Activated CD8-positive, alpha-beta T cell treated with anti-CD3 and anti-CD28 coated beads, Interleukin-2, amount 10 ng/mL, durations not matched to agents 7 days and 5 days (primary cell): ENCODE data around the gene OR52I1. TPM values are rescaled to one million over a fixed set of nuclear protein-coding genes. Genes with fewer than 3 reads are reported as not detected.

Experiments used
- ATAC-seq: fragments of 150-1000 bp; cut with Tn5 transposase; one replicate; pipeline ENCODE4 v1.10.0; 2021; ENCODE audit warnings: moderate library complexity
- CTCF ChIA-PET: fragments of 350-600 bp; sonication (Branson Sonifier 250); formaldehyde crosslinking; loops from one replicate; lab custom pipeline; 2021; ENCODE audit warnings: antibody characterized with exemption; lab: Charles Lee
- POLR2A ChIA-PET: fragments of 350-600 bp; sonication (Branson Sonifier 250); formaldehyde crosslinking; loops from one replicate; lab custom pipeline; 2021; ENCODE audit warnings: antibody characterized with exemption; lab: Charles Lee
- DNase-seq: peaks from one replicate; pipeline ENCODE4 v3.0.0-alpha.2; 2020
- H3K27ac Mint-ChIP-seq: one replicate; pipeline ENCODE4 v1.8.0; 2021; ENCODE audit warnings: mild to moderate bottlenecking, mixed read lengths
- H3K27me3 Mint-ChIP-seq: one replicate; pipeline ENCODE4 v1.8.0; 2021; ENCODE audit warnings: low read depth, mixed read lengths
- H3K36me3 Mint-ChIP-seq: one replicate; pipeline ENCODE4 v1.8.0; 2021; ENCODE audit warnings: low read depth, mixed read lengths
- H3K4me1 Mint-ChIP-seq: one replicate; pipeline ENCODE4 v1.8.0; 2021; ENCODE audit warnings: low read depth, mixed read lengths
- H3K4me3 Mint-ChIP-seq: one replicate; pipeline ENCODE4 v1.8.0; 2021; ENCODE audit warnings: mild to moderate bottlenecking, mixed read lengths
- H3K9me3 Mint-ChIP-seq: one replicate; pipeline ENCODE4 v1.8.0; 2022; ENCODE audit warnings: mixed read lengths; ENCODE audit not compliant: insufficient read depth
- total RNA-seq, 2 experiments: library from RNA; stranded (reverse); gene quantifications; one replicate each; pipeline ENCODE4 v1.2.3, GENCODE V29; 2021

Gene OR52I1, protein sequence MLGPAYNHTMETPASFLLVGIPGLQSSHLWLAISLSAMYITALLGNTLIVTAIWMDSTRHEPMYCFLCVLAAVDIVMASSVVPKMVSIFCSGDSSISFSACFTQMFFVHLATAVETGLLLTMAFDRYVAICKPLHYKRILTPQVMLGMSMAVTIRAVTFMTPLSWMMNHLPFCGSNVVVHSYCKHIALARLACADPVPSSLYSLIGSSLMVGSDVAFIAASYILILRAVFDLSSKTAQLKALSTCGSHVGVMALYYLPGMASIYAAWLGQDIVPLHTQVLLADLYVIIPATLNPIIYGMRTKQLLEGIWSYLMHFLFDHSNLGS
- total RNA-seq, result not detected

DNA sequence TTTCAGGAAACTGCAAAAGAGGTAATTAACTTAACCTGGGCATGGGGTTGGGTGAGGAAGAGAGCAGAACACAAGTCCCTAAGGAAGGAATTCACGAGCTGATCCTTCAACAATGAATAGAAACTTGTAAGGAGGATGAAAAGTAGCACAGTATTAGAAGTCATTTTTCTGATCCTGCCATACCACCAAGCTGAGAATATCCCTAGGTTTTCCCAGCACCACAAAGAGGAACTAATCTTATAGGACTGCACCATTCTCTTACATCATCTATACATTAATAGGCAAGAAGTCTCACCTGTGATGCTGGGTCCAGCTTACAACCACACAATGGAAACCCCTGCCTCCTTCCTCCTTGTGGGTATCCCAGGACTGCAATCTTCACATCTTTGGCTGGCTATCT is at the start of gene OR52I1:
OR52I1 (plus strand) TSS at position 301 of the 400 bp plus-strand sequence; CDS start at position 301, 0 bp downstream.
- DNase-seq, result no peak
- no peaks in the 10 kb centered on the region for H3K9me3 Mint-ChIP-seq
- ATAC-seq, result no peak
- no peaks in the 10 kb centered on the region for H3K4me1 Mint-ChIP-seq
- H3K27me3 Mint-ChIP-seq, result no peaks in the 10 kb centered on the region
- no peak within 1 kb of the TSS for H3K27ac Mint-ChIP-seq
- ChIA-PET POLR2A (no interaction called here), CTCF (interaction anchor here (0.7 to 0.9 kb wide), 2 partner anchors 42 to 44 kb away, joined by 3 read pairs; partner anchors contain the start of gene OR51D1)
- no peak within 1 kb of the TSS for H3K4me3 Mint-ChIP-seq
- H3K36me3 Mint-ChIP-seq, result peaks cover 13% of the 10 kb centered on the region

DNA sequence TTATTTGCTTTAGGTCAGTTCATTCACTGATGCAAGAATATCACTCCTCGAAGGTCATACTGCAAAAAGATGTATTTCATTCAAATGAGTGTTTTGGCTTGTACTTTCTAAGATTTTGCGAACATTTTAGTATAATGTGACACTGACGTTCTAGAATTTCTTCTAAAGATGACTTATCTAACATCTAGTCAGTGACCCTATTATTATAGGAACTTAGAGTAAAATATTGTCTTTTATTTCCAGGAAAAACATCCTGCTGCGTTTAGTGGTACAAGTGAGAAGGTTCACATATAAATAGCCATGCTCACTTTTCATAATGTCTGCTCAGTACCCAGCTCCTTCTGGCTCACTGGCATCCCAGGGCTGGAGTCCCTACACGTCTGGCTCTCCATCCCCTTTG is 48.9 kb upstream of the OR52I1 start, which contains the start of gene OR52M1:
OR52M1 (plus strand) TSS at position 301 of the 400 bp plus-strand sequence; CDS start at position 301, 0 bp downstream.
- H3K4me3 Mint-ChIP-seq, result no peak within 1 kb of the TSS
- no peak for DNase-seq
- H3K27me3 Mint-ChIP-seq, result peaks cover 15% of the 10 kb centered on the region
- no peaks in the 10 kb centered on the region for H3K9me3 Mint-ChIP-seq
- no peaks in the 10 kb centered on the region for H3K4me1 Mint-ChIP-seq
- ATAC-seq, result no peak
- no peaks in the 10 kb centered on the region for H3K36me3 Mint-ChIP-seq
- CTCF ChIA-PET, result interaction anchor here (9.5 kb wide), 1 partner anchor 358 kb away, joined by 109 read pairs; no protein-coding TSS in a partner anchor
- H3K27ac Mint-ChIP-seq, result no peak within 1 kb of the TSS
- POLR2A ChIA-PET, result no interaction called here

DNA sequence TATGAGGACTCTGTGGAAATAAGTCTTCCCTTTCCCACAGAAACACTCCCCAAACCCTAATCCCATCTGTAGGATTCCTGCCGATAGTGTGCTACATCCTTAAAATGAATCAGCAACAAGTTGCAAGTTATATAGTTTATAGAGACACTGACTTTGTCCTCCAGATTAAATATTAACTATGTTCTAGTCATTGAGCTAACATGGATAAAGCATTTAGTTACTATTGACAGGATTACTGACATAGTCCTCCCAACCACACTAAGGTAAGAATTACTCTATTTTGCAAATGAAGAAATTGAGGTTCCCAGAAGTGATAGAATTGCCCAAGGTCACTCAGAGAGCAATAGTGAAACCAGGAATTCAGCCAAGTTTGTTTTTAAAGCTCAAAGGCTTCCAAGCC is 47.0 kb upstream of the OR52I1 start:
- H3K27ac Mint-ChIP-seq, result no peak overlapping the region
- no peaks in the 10 kb centered on the region for H3K36me3 Mint-ChIP-seq
- DNase-seq (no peak), ATAC-seq (no peak)
- ChIA-PET CTCF (interaction anchor here (9.5 kb wide), 1 partner anchor 360 kb away, joined by 109 read pairs; no protein-coding TSS in a partner anchor), POLR2A (no interaction called here)
- peaks cover 13% of the 10 kb centered on the region for H3K27me3 Mint-ChIP-seq
- no peak overlapping the region for H3K4me3 Mint-ChIP-seq
- H3K4me1 Mint-ChIP-seq, result no peaks in the 10 kb centered on the region
- no peaks in the 10 kb centered on the region for H3K9me3 Mint-ChIP-seq

DNA sequence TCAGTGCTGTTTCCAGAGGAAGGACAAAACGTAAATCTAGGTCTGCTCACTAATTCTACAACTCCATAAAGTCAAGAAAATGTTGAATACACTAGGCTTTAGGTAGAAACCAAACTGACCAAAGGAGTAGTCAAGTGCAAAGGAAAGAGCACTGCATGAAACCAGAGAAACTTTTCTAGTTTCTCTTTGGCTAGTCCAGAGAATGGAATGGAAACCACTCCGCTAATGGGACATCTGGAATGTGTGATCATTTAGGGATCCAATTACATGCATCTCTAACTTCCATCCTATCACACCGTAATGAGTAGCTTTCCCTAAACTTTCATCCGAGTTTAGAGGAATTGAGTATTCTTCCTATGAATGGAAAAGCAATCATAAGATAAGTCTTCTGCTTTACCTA is 46.4 kb upstream of the OR52I1 start:
- no peak overlapping the region for H3K27ac Mint-ChIP-seq
- ChIA-PET POLR2A (no interaction called here), CTCF (no interaction called here)
- DNase-seq (no peak), ATAC-seq (no peak)
- H3K4me1 Mint-ChIP-seq, result no peaks in the 10 kb centered on the region
- no peak overlapping the region for H3K4me3 Mint-ChIP-seq
- H3K36me3 Mint-ChIP-seq, result no peaks in the 10 kb centered on the region
- H3K9me3 Mint-ChIP-seq, result no peaks in the 10 kb centered on the region
- H3K27me3 Mint-ChIP-seq, result peaks cover 8% of the 10 kb centered on the region

DNA sequence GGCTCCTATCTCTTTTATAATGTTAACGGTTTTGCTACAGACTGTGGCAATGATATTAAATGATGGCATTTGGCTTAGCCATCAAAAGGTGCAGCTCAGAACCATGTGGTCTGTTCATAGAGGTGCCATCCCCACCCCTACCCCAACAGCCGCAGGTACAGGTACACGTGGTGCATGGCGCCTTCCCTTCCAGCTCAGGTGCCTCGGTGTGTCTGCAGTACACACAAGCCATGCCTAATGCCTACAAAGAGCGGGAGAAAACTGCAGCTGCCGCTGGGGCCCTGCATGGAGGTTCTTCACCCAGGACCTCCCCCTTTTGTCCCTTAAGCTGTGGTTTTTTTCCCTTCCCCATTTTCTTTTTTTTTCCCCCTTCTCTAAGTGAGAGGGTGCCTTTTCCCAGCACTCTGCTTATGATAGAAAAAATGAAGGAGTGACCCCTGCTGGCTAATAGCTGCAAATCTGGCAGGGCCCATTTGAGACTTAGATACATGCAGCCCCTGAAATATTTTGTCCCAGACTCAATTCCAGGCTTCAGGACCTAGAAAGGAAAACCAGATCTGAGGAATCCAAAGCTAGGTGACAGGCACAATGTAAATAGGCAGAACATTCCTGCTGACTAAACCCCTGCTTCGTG is 42.4 kb upstream of the OR52I1 start:
- Mint-ChIP-seq H3K4me1 (no peaks in the 10 kb centered on the region), H3K27ac (no peak overlapping the region), H3K36me3 (no peaks in the 10 kb centered on the region), H3K9me3 (no peaks in the 10 kb centered on the region), H3K27me3 (peaks cover 8% of the 10 kb centered on the region), H3K4me3 (no peak overlapping the region)
- DNase-seq, result no peak
- POLR2A ChIA-PET, result no interaction called here
- ATAC-seq, result no peak
- CTCF ChIA-PET, result interaction anchor here (0.7 to 2.7 kb wide), 4 partner anchors 35 to 369 kb away, joined by 3 to 13 read pairs (median 4); no protein-coding TSS in a partner anchor

DNA sequence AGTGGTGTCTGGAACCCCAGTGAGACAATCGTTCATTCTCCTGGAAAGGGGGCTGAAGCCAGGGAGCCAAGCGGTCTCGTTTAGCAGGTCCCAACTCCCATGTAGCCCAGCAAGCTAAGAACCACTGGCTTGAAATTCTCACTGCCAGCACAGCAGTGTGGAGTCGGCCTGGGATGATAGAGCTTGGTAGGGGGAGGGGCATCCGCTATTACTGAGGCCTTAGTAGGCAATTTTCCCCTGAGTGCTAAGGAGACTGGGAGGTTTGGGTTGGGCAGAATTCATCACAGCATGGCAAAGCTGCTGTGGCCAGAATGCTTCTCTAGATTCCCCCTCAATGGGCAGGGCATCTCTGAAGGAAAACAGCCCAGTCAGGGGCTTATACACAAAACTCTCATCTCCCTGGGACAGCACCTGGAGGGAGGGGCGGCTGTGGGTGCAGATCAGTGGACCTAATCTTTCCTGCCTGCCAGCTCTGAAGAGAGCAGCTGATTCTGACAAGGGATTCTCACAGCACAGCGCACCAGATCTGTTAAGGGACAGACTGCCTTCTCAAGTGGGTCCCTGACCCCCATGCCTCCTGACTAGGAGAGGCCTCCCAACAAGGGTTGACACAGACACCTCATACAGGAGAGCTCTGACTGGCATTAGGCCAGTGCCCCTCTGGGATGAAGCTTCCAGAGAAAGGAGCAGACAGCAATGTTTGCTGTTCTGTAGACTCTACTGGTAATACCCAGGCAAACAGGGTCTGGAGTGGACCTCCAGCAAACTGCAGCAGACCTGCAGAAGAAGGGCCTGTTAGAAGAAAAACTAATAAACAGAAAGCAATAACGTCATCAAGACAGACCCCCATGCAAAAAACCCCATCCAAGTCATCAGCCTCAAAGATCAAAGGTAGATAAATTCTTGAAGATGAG is 34.1 kb upstream of the OR52I1 start:
- ATAC-seq, result no peak
- Mint-ChIP-seq H3K4me3 (no peak overlapping the region), H3K27me3 (peaks cover 19% of the 10 kb centered on the region), H3K27ac (no peak overlapping the region), H3K9me3 (peaks cover 6% of the 10 kb centered on the region), H3K4me1 (no peaks in the 10 kb centered on the region), H3K36me3 (no peaks in the 10 kb centered on the region)
- no peak for DNase-seq
- CTCF ChIA-PET, result no interaction called here
- POLR2A ChIA-PET, result no interaction called here

DNA sequence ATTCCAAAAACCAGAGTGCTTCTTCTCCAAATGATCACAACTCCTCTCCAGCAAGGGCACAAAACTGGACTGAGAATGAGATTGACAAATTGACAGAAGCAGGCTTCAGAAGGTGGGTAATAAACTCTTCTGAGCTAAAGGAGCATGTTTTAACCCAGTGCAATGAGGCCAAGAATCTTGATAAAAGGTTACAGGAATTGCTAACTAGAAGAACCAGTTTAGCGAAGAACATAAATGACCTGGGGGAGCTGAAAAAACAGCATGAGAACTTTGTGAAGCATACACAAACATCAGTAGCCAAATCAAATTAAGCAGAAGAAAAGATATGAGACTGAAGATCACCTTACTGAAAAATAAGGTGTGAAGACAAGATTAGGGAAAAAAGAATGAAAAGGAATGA is 33.4 kb upstream of the OR52I1 start:
- no peak for DNase-seq
- CTCF ChIA-PET, result no interaction called here
- H3K4me3 Mint-ChIP-seq, result no peak overlapping the region

DNA sequence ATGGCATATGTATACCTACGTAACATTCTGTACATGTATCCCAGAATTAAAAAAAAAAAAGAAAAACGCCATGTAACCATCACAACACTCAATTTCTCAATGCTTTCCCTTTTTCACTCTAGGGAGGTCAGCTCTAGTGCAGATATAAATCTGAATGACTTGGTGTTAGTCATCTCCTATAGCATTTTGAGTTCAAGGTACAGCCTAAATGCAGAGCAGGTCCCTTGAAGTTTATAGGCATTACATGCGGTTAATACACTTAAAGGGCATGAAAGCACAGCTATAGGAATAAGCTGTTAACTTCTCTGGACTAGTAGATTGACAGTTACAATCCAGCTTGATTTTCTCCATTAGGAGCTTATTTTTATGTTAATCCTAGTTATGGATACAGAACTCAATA is 28.5 kb upstream of the OR52I1 start:
- DNase-seq (no peak), ATAC-seq (no peak)
- H3K27me3 Mint-ChIP-seq, result peaks cover 21% of the 10 kb centered on the region
- peaks cover 6% of the 10 kb centered on the region for H3K9me3 Mint-ChIP-seq
- H3K36me3 Mint-ChIP-seq, result no peaks in the 10 kb centered on the region
- H3K4me3 Mint-ChIP-seq, result no peak overlapping the region
- ChIA-PET CTCF (interaction anchor here (1.7 kb wide), 1 partner anchor 26 kb away, joined by 3 read pairs; no protein-coding TSS in a partner anchor), POLR2A (no interaction called here)
- no peaks in the 10 kb centered on the region for H3K4me1 Mint-ChIP-seq
- H3K27ac Mint-ChIP-seq, result no peak overlapping the region

More for the DNA sequence above, 33.4 kb upstream of the OR52I1 start:
- Mint-ChIP-seq H3K36me3 (no peaks in the 10 kb centered on the region), H3K9me3 (peaks cover 6% of the 10 kb centered on the region), H3K27ac (no peak overlapping the region), H3K4me1 (no peaks in the 10 kb centered on the region), H3K27me3 (peaks cover 19% of the 10 kb centered on the region)
- POLR2A ChIA-PET, result no interaction called here
- ATAC-seq, result no peak

DNA sequence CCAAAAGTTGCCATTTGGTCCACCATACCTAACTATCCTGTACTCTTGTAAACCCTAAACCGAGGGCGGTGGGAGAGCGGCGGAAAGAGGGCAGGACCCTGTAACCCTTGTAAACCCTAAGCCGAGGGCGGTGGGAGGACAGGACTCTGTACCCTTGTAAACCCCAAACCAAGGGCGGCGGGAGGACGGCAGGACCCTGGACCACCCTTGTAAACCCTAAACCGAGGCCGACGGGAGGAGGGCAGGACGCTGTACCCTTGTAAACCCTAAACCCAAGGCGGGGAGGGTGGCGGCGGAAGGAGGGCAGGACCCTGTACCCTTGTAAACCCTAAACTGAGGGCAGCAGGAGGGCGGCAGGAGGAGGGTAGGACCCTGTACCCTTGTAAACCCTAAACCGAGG is 24.8 kb upstream of the OR52I1 start:
- H3K4me1 Mint-ChIP-seq, result no peaks in the 10 kb centered on the region
- POLR2A ChIA-PET, result no interaction called here
- DNase-seq (no peak), ATAC-seq (no peak)
- peaks cover 2% of the 10 kb centered on the region for H3K27me3 Mint-ChIP-seq
- no peak overlapping the region for H3K4me3 Mint-ChIP-seq
- peaks cover 5% of the 10 kb centered on the region for H3K9me3 Mint-ChIP-seq
- H3K27ac Mint-ChIP-seq, result no peak overlapping the region
- H3K36me3 Mint-ChIP-seq, result no peaks in the 10 kb centered on the region
- CTCF ChIA-PET, result no interaction called here

DNA sequence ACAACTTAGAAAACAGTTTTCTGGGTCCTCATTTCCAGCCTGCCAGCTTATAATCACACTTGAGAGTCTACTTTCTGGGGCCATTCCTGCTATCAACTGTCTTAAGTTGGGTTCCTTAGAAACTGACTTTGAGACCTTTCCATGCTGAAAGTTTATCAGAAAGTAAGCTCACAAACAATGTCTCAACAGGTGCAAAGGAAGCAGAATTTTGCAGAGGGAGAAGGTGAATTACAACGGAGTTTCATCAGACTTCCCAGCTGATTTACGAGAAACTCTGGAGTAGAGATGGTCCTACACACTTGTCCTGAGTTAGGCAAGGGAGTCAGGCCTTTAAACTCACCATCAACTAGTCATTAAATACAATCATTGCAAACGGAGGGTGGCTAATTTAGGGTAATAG is 17.0 kb upstream of the OR52I1 start:
- H3K4me1 Mint-ChIP-seq, result peaks cover 8% of the 10 kb centered on the region
- no peaks in the 10 kb centered on the region for H3K9me3 Mint-ChIP-seq

DNA sequence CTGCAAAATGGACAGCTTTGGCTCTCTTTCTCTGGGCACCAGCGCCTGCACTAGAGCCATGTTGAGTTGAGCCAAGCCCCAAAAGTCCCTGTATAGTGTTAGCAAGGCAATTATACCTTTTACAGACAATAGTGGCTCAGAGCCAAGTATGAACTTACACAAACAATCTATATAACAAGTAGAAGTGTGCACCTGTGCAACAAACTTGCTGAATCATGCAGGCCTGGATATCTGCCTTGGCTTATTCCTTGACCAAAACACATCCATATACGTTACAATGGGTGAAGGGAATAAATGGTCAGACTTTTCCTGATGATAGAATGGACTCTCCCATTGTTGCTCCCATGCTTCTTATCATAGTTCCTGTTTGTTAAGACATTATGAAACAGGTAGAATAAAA is 16.1 kb upstream of the OR52I1 start:
- ATAC-seq (no peak), DNase-seq (no peak)
- ChIA-PET CTCF (interaction anchor here (1.7 kb wide), 1 partner anchor 59 kb away, joined by 4 read pairs; the partner anchor contains the start of gene OR51D1), POLR2A (no interaction called here)
- Mint-ChIP-seq H3K27me3 (peaks cover 27% of the 10 kb centered on the region), H3K36me3 (no peaks in the 10 kb centered on the region), H3K4me3 (no peak overlapping the region), H3K4me1 (peaks cover 8% of the 10 kb centered on the region), H3K27ac (no peak overlapping the region), H3K9me3 (no peaks in the 10 kb centered on the region)

More for the DNA sequence above, 17.0 kb upstream of the OR52I1 start:
- Mint-ChIP-seq H3K36me3 (no peaks in the 10 kb centered on the region), H3K4me3 (no peak overlapping the region), H3K27me3 (peaks cover 25% of the 10 kb centered on the region), H3K27ac (no peak overlapping the region)
- ChIA-PET POLR2A (no interaction called here), CTCF (interaction anchor here (1.7 kb wide), 1 partner anchor 60 kb away, joined by 4 read pairs; the partner anchor contains the start of gene OR51D1)
- DNase-seq (no peak), ATAC-seq (no peak)
